ENCODE data around the gene ARMC2.

- no peak for TF ChIP-seq CTCF (conservative IDR thresholded peaks at IDR 0.05 in 1 of 2, IDR thresholded peaks at IDR 0.05 in 1 of 2; ENCODE audit: extremely low read depth in 1 of 2, insufficient read depth in 1 of 2, low read depth in 1 of 2, low read length in 2 of 2)
- no peak for TF ChIP-seq EZH2 (IDR thresholded peaks at IDR 0.05; ENCODE audit: borderline replicate concordance, low read length)
These were observed 2.1 kb upstream of the ARMC2 start for GRCh38 chr6:108846101-108846500.
